GM19328 (cell line): ENCODE measurements around the gene ATP11C.
"Not testable (repeated sequence)": the region's sequence is repeated elsewhere in the genome, so short reads cannot be mapped to it uniquely, and the experiment has no call there.

Source experiments
- ATAC-seq: cut with Tn5 transposase; IDR thresholded peaks from one replicate; pipeline ENCODE4 v1.9.1; 2021; ENCODE audit warnings: mild to moderate bottlenecking, moderate library complexity; ENCODE audit not compliant: unreplicated experiment

The ATP11C gene

GRCh38 chrX:139738581-139738980 lies 194.3 kb downstream of the ATP11C start:
- ATAC-seq: peak; percentile 63

GRCh38 chrX:139736151-139736550 lies 196.7 kb downstream of the ATP11C start:
- no peak for ATAC-seq

DNA sequence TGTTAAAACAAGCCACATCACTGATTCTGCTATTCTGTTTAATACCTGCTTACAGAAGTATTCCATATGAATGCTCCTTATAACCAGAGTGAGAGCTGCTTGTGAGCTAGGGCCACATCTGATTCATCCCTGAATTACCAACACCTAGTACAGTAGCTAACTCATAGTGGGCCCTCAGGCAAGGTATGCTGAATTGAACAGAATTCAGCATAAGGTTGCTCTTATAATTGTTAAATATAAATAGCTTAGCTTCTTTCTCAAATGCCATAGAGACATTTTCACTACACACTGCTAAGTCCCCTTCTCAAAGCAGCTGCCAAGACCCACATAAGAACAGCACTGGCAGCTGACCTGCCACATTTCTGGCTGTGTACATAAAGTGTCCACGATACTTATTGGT lies 197.9 kb downstream of the ATP11C start:
- ATAC-seq: no peak

DNA sequence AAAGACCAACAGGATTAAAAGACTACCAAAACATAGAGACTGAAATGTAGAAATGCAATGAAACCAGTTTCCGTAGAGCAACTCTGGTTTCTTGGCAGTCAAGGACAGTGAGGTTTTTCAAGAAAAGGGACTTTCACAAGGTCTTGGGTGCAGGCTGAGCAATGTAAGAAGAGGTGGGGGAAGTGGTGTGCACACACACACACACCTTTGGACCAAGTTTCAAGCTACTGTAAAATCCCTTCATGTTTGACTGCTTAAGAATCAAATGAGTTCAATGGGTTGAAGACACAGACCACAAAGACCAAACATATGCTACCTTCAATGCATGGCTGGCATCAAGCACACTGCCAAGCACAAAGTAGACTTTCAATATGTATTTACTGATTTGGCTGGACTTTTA lies 207.1 kb downstream of the ATP11C start:
- ATAC-seq: peak; percentile 50

GRCh38 chrX:139724626-139725025 lies 208.2 kb downstream of the ATP11C start:
- ATAC-seq: no peak

- ATAC-seq: no peak
Measured at GRCh38 chrX:139720979-139721378, 211.9 kb downstream of the ATP11C start.

- no peak for ATAC-seq
Measured at GRCh38 chrX:139720136-139720535, 212.7 kb downstream of the ATP11C start.

- ATAC-seq: no peak
Measured at GRCh38 chrX:139708067-139708466, 224.8 kb downstream of the ATP11C start, which contains the start of gene MCF2. Gene MCF2, minus strand, starts transcription at chrX:139708167. Its CDS starts 56,423 bp downstream, at chrX:139651744.

DNA sequence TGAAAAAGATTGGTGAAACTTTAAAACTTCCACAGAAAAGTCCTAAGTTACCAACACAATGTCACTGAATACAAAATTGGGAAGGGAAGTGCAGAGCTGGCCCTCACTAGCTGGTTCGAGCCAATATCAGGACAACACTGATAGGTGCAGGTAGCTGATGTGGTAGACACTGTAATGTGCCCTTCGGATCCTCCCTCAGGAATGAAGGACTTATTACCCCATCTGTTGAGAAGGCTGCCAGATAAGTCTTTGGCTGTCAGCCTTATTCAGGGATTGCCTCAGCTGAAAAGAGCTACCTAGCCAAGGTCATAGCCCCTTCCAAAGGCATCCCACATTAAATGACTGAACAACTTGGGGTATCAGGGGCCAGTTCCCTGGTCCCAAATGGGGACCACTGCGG lies 230.2 kb downstream of the ATP11C start:
- ATAC-seq: no peak

GRCh38 chrX:139692908-139693307 lies 239.9 kb downstream of the ATP11C start:
- ATAC-seq: no peak

DNA sequence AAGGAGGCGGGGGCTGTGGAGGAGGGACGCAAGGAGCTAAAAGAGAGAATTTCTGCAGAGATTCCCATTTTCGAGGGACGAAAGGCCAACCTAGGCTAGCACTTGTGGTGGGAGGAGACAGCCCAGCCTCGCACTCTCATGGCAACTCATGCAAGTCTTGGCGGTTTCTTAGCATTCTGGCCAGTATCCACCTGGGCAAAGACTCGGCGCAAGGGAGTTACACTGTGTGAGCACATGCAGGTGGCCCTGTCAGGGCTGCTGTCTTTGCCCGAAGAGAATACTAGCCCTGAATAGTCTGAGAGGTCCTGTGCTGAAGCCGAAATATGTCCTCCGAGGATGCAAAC lies 240.4 kb downstream of the ATP11C start:
- ATAC-seq: no peak

DNA sequence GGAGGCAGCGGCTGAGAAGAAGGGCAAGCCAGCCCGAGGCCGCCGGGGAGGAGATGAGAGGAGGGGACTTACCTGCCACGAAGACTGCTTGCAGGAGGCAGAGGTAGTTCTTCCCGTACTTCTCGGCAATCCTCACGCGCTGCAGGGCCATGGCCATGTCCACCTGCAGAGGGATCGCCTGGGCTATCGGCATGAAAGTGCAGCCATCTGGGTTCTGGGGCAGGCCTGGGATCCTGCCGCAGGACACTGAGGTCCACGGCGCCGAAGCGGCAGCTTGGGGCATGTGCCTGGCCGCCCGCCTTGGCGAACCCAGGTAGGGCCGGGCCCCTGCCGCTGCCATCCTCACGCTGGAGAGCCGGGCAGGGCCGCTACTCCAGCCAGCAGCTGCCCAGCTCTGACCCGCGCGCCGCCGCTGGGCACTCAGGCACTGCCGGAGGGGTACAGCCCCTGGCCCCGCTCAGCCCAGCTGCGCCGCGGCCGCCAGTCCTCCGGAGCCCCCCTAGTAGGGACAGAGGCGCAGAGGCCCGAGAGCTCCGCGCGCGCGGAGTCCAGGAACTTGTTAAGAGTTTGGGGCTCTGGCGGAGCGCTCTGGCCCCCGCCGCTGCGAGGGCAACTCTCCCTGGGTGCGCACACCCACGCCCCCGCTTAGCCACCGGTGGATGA lies 240.9 kb downstream of the ATP11C start:
- ATAC-seq: no peak

- ATAC-seq: no peak
Measured at GRCh38 chrX:139691493-139691842, 241.4 kb downstream of the ATP11C start.

DNA sequence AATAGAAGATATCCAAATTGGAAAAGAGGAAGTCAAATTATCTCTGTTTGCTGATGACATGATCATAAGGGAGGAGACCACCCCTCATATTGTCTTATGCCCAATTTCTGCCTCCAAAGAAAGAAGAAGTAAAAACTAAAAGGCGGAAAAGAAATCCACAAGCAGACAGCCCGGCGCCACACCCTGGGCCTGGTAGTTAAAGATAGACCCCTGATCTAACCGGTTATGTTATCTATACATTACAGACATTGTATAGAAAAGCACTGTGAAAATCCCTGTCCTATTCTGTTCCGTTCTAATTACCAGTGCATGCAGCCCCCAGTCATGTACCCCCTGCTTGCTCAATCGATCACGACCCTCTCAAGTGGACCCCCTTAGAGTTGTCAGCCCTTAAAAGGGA lies 247.7 kb downstream of the ATP11C start:
- ATAC-seq: not testable (repeated sequence)

DNA sequence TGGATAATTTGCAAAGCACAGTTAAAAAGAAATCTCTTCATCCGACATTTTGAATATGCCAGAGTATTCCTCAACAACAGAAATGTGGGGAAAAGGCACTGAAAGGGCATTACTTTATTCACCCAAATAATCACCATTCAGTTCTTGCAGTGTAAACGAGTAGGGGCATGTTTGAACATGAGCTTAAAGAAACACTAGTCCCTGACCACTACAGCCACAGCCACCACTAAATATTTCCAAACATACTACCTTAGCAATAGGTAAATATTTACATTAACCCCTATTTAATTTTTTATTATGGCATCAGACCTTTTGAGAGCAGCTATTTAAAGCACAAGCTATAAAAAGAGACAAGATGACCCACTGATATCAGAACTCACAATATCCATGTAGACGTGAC lies 252.5 kb downstream of the ATP11C start:
- ATAC-seq: no peak
